Kidney epithelial cell (primary cell): ENCODE results near the gene ITPRIPL2. TPM values are rescaled to one million over a fixed set of nuclear protein-coding genes. Genes with fewer than 3 reads are reported as not detected.

ENCODE experiments used
- DNase-seq: peaks from one replicate; pipeline ENCODE4 v3.0.0-alpha.2; 2010; ENCODE audit warnings: low read depth
- H3K27me3 ChIP-seq: 2 replicates; pipeline ENCODE4 v1.6.0; 2011; ENCODE audit warnings: low read length; ENCODE audit not compliant: control insufficient read depth, insufficient read depth
- H3K36me3 ChIP-seq: 2 replicates; pipeline ENCODE4 v1.5.1; 2011; ENCODE audit warnings: low read length; ENCODE audit not compliant: control insufficient read depth, insufficient read depth
- H3K4me3 ChIP-seq: 2 replicates; pipeline ENCODE4 v1.5.1; 2011; ENCODE audit warnings: low read depth, mild to moderate bottlenecking, control low read depth, low read length
- total RNA-seq: library from RNA; depleted of rRNA; stranded (reverse); fragments of >200 nt; gene quantifications from 2 replicates; pipeline ENCODE4 v1.2.3, GENCODE V29; 2015
- TF ChIP-seq, protein P1 (sequence below): IDR thresholded peaks from 2 replicates; pipeline ENCODE4 v1.5.1; 2011; ENCODE audit warnings: mild to moderate bottlenecking, moderate library complexity, low read length, control low read depth, inconsistent platforms; ENCODE audit not compliant: insufficient read depth, poor library complexity, severe bottlenecking

Gene ITPRIPL2
- total RNA-seq, 1 donor from 2014 or later: 71.8 TPM

GRCh38 chr16:19130385-19130784 lies 16.6 kb downstream of the ITPRIPL2 start:
- TF ChIP-seq, protein P1, sequence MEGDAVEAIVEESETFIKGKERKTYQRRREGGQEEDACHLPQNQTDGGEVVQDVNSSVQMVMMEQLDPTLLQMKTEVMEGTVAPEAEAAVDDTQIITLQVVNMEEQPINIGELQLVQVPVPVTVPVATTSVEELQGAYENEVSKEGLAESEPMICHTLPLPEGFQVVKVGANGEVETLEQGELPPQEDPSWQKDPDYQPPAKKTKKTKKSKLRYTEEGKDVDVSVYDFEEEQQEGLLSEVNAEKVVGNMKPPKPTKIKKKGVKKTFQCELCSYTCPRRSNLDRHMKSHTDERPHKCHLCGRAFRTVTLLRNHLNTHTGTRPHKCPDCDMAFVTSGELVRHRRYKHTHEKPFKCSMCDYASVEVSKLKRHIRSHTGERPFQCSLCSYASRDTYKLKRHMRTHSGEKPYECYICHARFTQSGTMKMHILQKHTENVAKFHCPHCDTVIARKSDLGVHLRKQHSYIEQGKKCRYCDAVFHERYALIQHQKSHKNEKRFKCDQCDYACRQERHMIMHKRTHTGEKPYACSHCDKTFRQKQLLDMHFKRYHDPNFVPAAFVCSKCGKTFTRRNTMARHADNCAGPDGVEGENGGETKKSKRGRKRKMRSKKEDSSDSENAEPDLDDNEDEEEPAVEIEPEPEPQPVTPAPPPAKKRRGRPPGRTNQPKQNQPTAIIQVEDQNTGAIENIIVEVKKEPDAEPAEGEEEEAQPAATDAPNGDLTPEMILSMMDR: no peak
- Histone ChIP-seq H3K4me3 (no peak overlapping the region), H3K27me3 (no peaks in the 10 kb centered on the region), H3K36me3 (no peaks in the 10 kb centered on the region)
- no peak for DNase-seq

GRCh38 chr16:19130852-19131824 lies 17.4 kb downstream of the ITPRIPL2 start:
- TF ChIP-seq, protein P1: no peak
- Histone ChIP-seq H3K4me3 (no peak overlapping the region), H3K36me3 (no peaks in the 10 kb centered on the region), H3K27me3 (no peaks in the 10 kb centered on the region)
- DNase-seq: no peak

- TF ChIP-seq, protein P1: no peak
- H3K27me3 ChIP-seq: no peaks in the 10 kb centered on the region
- no peaks in the 10 kb centered on the region for H3K36me3 ChIP-seq
- no peak for DNase-seq
- no peak overlapping the region for H3K4me3 ChIP-seq
Measured at GRCh38 chr16:19131825-19132218, 18.1 kb downstream of the ITPRIPL2 start.

GRCh38 chr16:19132255-19132654 lies 18.5 kb downstream of the ITPRIPL2 start:
- TF ChIP-seq, protein P1: no peak
- H3K27me3 ChIP-seq: no peaks in the 10 kb centered on the region
- DNase-seq: no peak
- no peak overlapping the region for H3K4me3 ChIP-seq
- no peaks in the 10 kb centered on the region for H3K36me3 ChIP-seq

DNA sequence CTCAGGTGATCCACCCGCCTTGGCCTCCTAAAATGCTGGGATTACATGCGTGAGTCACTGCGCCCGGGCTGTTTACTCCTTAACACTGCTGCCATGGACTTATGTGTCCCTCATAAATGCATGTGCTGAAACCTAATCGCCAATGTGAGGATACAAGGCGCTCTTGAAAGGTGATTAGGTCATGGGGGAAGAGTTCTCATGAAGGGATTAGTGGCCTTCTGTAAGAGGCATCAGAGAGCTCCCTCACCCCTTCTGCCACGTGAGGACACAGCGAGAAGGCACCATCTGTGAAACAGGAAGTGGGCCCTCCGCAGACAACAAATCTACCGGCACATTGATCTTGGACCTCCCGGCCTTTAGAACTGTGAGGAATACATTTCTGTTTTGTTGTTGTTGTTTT lies 19.1 kb downstream of the ITPRIPL2 start:
- H3K4me3 ChIP-seq: no peak overlapping the region
- no peaks in the 10 kb centered on the region for H3K36me3 ChIP-seq
- DNase-seq: no peak
- TF ChIP-seq, protein P1: no peak
- no peaks in the 10 kb centered on the region for H3K27me3 ChIP-seq

- TF ChIP-seq, protein P1: no peak
Measured at GRCh38 chr16:19133600-19133999, 19.8 kb downstream of the ITPRIPL2 start.

More at GRCh38 chr16:19133600-19133999, 19.8 kb downstream of the ITPRIPL2 start:
- no peak overlapping the region for H3K4me3 ChIP-seq
- H3K27me3 ChIP-seq: no peaks in the 10 kb centered on the region
- no peak for DNase-seq
- no peaks in the 10 kb centered on the region for H3K36me3 ChIP-seq
